NOMO-1 treated with DMSO at 0.1 percent for 48 hours (cell line): Measurements from ENCODE around the gene ZNF607.

Experiments used
- DNase-seq: peaks from one replicate; lab custom pipeline; 2025; ENCODE audit not compliant: unreplicated experiment; lab: John Stamatoyannopoulos, UW

ZNF607 gene

GRCh38 chr19:37654118-37654517 is 65.4 kb downstream of the ZNF607 start:
- no peak for DNase-seq
